Parathyroid adenoma (tissue), 2 donors: ENCODE data around the gene KCNB1.

Experiments
- H2AFZ ChIP-seq: fragments of 300-600 bp; sonication (generic); one replicate; pipeline ENCODE4 v1.7.0; 2017; ENCODE audit warnings: antibody characterized with exemption, mild to moderate bottlenecking
- H3K27ac ChIP-seq: fragments of 300-600 bp; sonication (generic); one replicate; pipeline ENCODE4 v1.7.0; 2017
- H3K27me3 ChIP-seq: fragments of 300-600 bp; sonication (generic); one replicate; pipeline ENCODE4 v1.7.0; 2017; ENCODE audit warnings: low read length; ENCODE audit not compliant: control insufficient read depth, insufficient read depth
- H3K36me3 ChIP-seq: fragments of 300-600 bp; sonication (generic); one replicate; pipeline ENCODE4 v1.7.0; 2017; ENCODE audit warnings: low read length; ENCODE audit not compliant: control insufficient read depth, insufficient read depth
- H3K4me1 ChIP-seq: fragments of 300-600 bp; sonication (generic); one replicate; pipeline ENCODE4 v1.7.0; 2017; ENCODE audit warnings: control low read depth
- H3K4me2 ChIP-seq: fragments of 300-600 bp; sonication (generic); one replicate; pipeline ENCODE4 v1.7.0; 2017; ENCODE audit warnings: low read length
- H3K4me3 ChIP-seq: fragments of 300-600 bp; sonication (generic); one replicate; pipeline ENCODE4 v1.7.0; 2017; ENCODE audit warnings: low read depth, low read length
- H3K79me2 ChIP-seq: fragments of 300-600 bp; sonication (generic); one replicate; pipeline ENCODE4 v1.7.0; 2017; ENCODE audit warnings: control low read depth
- H3K9ac ChIP-seq: fragments of 300-600 bp; sonication (generic); one replicate; pipeline ENCODE4 v1.7.0; 2017; ENCODE audit warnings: mild to moderate bottlenecking
- H3K9me3 ChIP-seq: fragments of 300-600 bp; sonication (generic); one replicate; pipeline ENCODE4 v1.7.0; 2017; ENCODE audit warnings: low read length; ENCODE audit not compliant: control insufficient read depth
- TF ChIP-seq, protein P1 (sequence below): fragments of 300-600 bp; sonication (generic); IDR thresholded peaks from one replicate; pipeline ENCODE4 v1.7.0; 2017; ENCODE audit warnings: antibody characterized with exemption, mild to moderate bottlenecking
- donor health status: primary hyperparathyroidism.

KCNB1 gene

DNA sequence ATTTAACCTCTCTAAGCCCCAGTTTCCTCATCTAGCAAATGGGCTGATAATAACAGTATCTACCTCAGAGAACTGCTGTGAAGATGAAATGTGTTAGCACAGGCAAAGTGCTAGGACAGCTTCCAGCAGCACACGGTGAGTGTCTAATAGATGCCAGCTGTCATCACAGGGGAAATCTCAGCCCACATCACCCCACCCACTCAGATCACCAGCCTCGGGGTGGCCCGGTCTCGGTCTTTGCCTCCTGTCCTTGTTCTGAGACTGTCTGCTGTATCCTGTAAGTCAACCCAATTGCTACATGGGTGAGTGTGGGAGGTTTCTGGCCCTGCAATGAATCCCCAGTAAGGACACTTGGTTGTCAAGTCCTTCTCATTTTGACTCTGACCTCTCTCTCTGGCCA, 105.1 kb downstream of the KCNB1 start:
- Histone ChIP-seq H2AFZ (no peak overlapping the region), H3K79me2 (no peaks in the 10 kb centered on the region), H3K9ac (no peak overlapping the region), H3K27ac (no peak overlapping the region), H3K4me3 (no peak overlapping the region), H3K9me3 (no peaks in the 10 kb centered on the region), H3K4me1 (no peaks in the 10 kb centered on the region), H3K27me3 (no peaks in the 10 kb centered on the region), H3K4me2 (no peak overlapping the region), H3K36me3 (no peaks in the 10 kb centered on the region)
- TF ChIP-seq, protein P1, sequence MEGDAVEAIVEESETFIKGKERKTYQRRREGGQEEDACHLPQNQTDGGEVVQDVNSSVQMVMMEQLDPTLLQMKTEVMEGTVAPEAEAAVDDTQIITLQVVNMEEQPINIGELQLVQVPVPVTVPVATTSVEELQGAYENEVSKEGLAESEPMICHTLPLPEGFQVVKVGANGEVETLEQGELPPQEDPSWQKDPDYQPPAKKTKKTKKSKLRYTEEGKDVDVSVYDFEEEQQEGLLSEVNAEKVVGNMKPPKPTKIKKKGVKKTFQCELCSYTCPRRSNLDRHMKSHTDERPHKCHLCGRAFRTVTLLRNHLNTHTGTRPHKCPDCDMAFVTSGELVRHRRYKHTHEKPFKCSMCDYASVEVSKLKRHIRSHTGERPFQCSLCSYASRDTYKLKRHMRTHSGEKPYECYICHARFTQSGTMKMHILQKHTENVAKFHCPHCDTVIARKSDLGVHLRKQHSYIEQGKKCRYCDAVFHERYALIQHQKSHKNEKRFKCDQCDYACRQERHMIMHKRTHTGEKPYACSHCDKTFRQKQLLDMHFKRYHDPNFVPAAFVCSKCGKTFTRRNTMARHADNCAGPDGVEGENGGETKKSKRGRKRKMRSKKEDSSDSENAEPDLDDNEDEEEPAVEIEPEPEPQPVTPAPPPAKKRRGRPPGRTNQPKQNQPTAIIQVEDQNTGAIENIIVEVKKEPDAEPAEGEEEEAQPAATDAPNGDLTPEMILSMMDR: no peak

DNA sequence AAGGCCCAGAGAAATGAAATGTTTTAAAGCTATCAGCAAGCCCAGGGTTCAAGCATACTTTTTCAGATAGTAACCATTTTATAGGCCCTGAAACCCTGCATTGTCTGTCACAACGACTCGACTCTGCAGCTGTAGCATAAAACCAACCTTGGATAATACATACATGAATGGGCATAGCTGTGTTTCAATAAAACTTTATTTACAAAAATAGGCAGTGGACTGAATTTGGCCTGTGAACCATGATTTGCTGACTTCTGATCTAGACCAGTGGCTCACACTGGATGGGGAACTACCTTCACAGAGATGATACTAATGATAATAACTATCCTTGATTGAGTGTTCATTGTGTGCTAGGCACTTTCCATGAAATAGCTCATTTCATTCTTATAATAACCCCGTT, 107.3 kb downstream of the KCNB1 start:
- TF ChIP-seq, protein P1: no peak
- Histone ChIP-seq H3K4me1 (no peaks in the 10 kb centered on the region), H3K79me2 (no peaks in the 10 kb centered on the region), H3K27ac (no peak overlapping the region), H3K4me2 (no peak overlapping the region), H2AFZ (no peak overlapping the region), H3K9me3 (no peaks in the 10 kb centered on the region), H3K4me3 (no peak overlapping the region), H3K36me3 (no peaks in the 10 kb centered on the region), H3K9ac (no peak overlapping the region), H3K27me3 (no peaks in the 10 kb centered on the region)

GRCh38 chr20:49372095-49372734, 110.3 kb downstream of the KCNB1 start:
- Histone ChIP-seq H3K4me3 (no peak overlapping the region), H3K4me2 (no peak overlapping the region), H3K27ac (no peak overlapping the region), H3K79me2 (no peaks in the 10 kb centered on the region), H2AFZ (no peak overlapping the region), H3K27me3 (no peaks in the 10 kb centered on the region), H3K9me3 (no peaks in the 10 kb centered on the region), H3K9ac (no peak overlapping the region), H3K36me3 (no peaks in the 10 kb centered on the region), H3K4me1 (no peaks in the 10 kb centered on the region)
- TF ChIP-seq, protein P1: no peak

- H3K4me2 ChIP-seq: no peak overlapping the region
- H2AFZ ChIP-seq: no peak overlapping the region
- H3K4me3 ChIP-seq: no peak overlapping the region
- no peaks in the 10 kb centered on the region for H3K4me1 ChIP-seq
- H3K9ac ChIP-seq: no peak overlapping the region
- H3K36me3 ChIP-seq: no peaks in the 10 kb centered on the region
- H3K79me2 ChIP-seq: no peaks in the 10 kb centered on the region
- H3K9me3 ChIP-seq: no peaks in the 10 kb centered on the region
- no peaks in the 10 kb centered on the region for H3K27me3 ChIP-seq
- TF ChIP-seq, protein P1: no peak
- H3K27ac ChIP-seq: no peak overlapping the region
Observed at GRCh38 chr20:49368596-49368995, 113.9 kb downstream of the KCNB1 start.

- H3K4me2 ChIP-seq: no peak overlapping the region
- no peaks in the 10 kb centered on the region for H3K36me3 ChIP-seq
Observed at GRCh38 chr20:49367113-49367512, 115.4 kb downstream of the KCNB1 start.

More at GRCh38 chr20:49367113-49367512, 115.4 kb downstream of the KCNB1 start:
- no peaks in the 10 kb centered on the region for H3K4me1 ChIP-seq
- H2AFZ ChIP-seq: no peak overlapping the region
- TF ChIP-seq, protein P1: no peak
- H3K9ac ChIP-seq: no peak overlapping the region
- no peaks in the 10 kb centered on the region for H3K79me2 ChIP-seq
- no peaks in the 10 kb centered on the region for H3K27me3 ChIP-seq
- H3K27ac ChIP-seq: no peak overlapping the region
- H3K4me3 ChIP-seq: no peak overlapping the region
- no peaks in the 10 kb centered on the region for H3K9me3 ChIP-seq
